Measurements from ENCODE around the gene FSCN2.

DNA sequence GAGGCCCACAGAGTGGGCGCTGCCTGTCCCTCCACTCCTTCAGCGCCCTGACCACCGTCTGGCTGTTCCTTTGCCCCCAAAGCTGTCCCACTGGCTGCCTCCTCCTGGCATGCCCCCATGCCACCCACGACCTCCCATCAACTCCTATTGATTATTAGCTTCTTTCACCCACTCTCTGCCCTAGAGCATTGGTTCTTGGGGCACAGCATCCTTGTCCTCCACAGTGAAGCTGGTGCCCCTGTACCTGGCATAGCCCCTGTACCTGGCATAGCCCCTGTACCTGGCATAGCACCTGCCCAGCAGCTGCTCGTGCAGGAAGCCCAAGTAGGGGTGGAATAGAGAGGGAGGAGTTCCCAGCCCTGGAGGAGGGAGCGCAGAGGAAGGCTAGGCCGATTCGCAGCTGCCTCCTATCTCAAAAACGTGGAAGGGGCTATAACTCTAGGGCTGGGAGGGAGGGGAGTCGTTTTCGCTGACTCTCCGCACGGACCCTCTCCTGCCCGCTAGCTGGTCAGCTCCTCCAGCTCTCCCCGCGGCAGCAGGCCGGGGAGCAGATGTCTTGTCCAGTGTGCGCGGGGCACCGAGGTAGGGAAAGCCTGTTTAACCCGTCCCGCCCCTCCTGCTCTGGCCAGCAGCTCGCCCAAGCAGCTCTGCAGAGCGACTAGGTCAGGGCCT lies 9.9 kb upstream of the FSCN2 start:
- TF ChIP-seq, protein P1, sequence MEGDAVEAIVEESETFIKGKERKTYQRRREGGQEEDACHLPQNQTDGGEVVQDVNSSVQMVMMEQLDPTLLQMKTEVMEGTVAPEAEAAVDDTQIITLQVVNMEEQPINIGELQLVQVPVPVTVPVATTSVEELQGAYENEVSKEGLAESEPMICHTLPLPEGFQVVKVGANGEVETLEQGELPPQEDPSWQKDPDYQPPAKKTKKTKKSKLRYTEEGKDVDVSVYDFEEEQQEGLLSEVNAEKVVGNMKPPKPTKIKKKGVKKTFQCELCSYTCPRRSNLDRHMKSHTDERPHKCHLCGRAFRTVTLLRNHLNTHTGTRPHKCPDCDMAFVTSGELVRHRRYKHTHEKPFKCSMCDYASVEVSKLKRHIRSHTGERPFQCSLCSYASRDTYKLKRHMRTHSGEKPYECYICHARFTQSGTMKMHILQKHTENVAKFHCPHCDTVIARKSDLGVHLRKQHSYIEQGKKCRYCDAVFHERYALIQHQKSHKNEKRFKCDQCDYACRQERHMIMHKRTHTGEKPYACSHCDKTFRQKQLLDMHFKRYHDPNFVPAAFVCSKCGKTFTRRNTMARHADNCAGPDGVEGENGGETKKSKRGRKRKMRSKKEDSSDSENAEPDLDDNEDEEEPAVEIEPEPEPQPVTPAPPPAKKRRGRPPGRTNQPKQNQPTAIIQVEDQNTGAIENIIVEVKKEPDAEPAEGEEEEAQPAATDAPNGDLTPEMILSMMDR (conservative IDR thresholded peaks at IDR 0.05; ENCODE audit: low read depth, low read length): no peak
- no peak for TF ChIP-seq ELK1 (IDR thresholded peaks at IDR 0.05; ENCODE audit: borderline replicate concordance, low read depth, low read length)
- TF ChIP-seq POLR2A (IDR thresholded peaks at IDR 0.05; ENCODE audit: low read depth, low read length): no peak
- TF ChIP-seq SMC3 (IDR thresholded peaks at IDR 0.05; ENCODE audit: low read depth, low read length): no peak
- no peak for TF ChIP-seq RFX5 (IDR thresholded peaks at IDR 0.05; ENCODE audit: low read depth, low read length)
- no peak for TF ChIP-seq BHLHE40 (IDR thresholded peaks at IDR 0.05; ENCODE audit: low read depth, low read length)
- no peak for TF ChIP-seq MXI1 (IDR thresholded peaks at IDR 0.05; ENCODE audit: borderline replicate concordance, low read depth, low read length)
- TF ChIP-seq RCOR1 (IDR thresholded peaks at IDR 0.05; ENCODE audit: insufficient replicate concordance, low read length): no peak
- no peak for TF ChIP-seq CEBPB (IDR thresholded peaks at IDR 0.05; ENCODE audit: low read depth, low read length)
- TF ChIP-seq NFE2L2 (IDR thresholded peaks at IDR 0.05; ENCODE audit: low read depth, low read length): no peak
- TF ChIP-seq, protein P2, sequence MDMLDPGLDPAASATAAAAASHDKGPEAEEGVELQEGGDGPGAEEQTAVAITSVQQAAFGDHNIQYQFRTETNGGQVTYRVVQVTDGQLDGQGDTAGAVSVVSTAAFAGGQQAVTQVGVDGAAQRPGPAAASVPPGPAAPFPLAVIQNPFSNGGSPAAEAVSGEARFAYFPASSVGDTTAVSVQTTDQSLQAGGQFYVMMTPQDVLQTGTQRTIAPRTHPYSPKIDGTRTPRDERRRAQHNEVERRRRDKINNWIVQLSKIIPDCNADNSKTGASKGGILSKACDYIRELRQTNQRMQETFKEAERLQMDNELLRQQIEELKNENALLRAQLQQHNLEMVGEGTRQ (IDR thresholded peaks at IDR 0.05; ENCODE audit: low read depth, low read length): no peak

Measured in IMR-90 (cell line).